Gastrocnemius medialis (tissue), 4 donors: Measurements from ENCODE around the gene GLUD1.

Experiments used
- POLR2A ChIP-seq, 2 donors: fragments of 450-650 bp; IDR thresholded peaks; one replicate each; pipeline ENCODE4 v1.6.1; 2017; ENCODE audit warnings: antibody characterized with exemption in 2 of 2, mild to moderate bottlenecking in 2 of 2, moderate library complexity in 2 of 2
- TF ChIP-seq, protein P1 (sequence below), 5 experiments: fragments of 450-650 bp in 3 of 5; fragments of 200-600 bp in 2 of 5; sonication (generic) in 2 of 5; IDR thresholded peaks in 4 of 5; conservative IDR thresholded peaks in 1 of 5; 1 replicate in 4 of 5; 2 replicates in 1 of 5; pipeline ENCODE4 v1.5.1; 2016 to 2019; ENCODE audit warnings: antibody characterized with exemption in 5 of 5, mild to moderate bottlenecking in 3 of 5, moderate library complexity in 3 of 5

- TF ChIP-seq POLR2A (IDR thresholded peaks at IDR 0.05), result no peak
- TF ChIP-seq, protein P1, sequence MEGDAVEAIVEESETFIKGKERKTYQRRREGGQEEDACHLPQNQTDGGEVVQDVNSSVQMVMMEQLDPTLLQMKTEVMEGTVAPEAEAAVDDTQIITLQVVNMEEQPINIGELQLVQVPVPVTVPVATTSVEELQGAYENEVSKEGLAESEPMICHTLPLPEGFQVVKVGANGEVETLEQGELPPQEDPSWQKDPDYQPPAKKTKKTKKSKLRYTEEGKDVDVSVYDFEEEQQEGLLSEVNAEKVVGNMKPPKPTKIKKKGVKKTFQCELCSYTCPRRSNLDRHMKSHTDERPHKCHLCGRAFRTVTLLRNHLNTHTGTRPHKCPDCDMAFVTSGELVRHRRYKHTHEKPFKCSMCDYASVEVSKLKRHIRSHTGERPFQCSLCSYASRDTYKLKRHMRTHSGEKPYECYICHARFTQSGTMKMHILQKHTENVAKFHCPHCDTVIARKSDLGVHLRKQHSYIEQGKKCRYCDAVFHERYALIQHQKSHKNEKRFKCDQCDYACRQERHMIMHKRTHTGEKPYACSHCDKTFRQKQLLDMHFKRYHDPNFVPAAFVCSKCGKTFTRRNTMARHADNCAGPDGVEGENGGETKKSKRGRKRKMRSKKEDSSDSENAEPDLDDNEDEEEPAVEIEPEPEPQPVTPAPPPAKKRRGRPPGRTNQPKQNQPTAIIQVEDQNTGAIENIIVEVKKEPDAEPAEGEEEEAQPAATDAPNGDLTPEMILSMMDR (IDR thresholded peaks at IDR 0.05 in 4 of 5, conservative IDR thresholded peaks at IDR 0.05 in 1 of 5), result no peak
Measured at GRCh38 chr10:87053111-87053510, 41.5 kb downstream of the GLUD1 start.
